SK-N-SH (cell line): ENCODE data around the gene PTPRS.

ENCODE experiments used
- CTCF ChIP-seq: fragments of 200-600 bp; sonication (generic); IDR thresholded peaks from 2 replicates; pipeline ENCODE4 v1.6.1; 2017; ENCODE audit warnings: antibody characterized with exemption, mild to moderate bottlenecking, moderate library complexity
- FOXM1 ChIP-seq: IDR thresholded peaks from 2 replicates; pipeline ENCODE4 v1.4.0; 2012; ENCODE audit warnings: low read depth, mild to moderate bottlenecking
- JUND ChIP-seq: IDR thresholded peaks from 2 replicates; pipeline ENCODE4 v1.4.0; 2012
- REST ChIP-seq: IDR thresholded peaks from 2 replicates; pipeline ENCODE4 v1.6.1; 2012; ENCODE audit warnings: mild to moderate bottlenecking, low read depth, low read length, moderate library complexity
- SMC3 ChIP-seq: IDR thresholded peaks from 2 replicates; pipeline ENCODE4 v1.6.1; 2012; ENCODE audit warnings: low read depth, low read length, improper control_type of control experiment
- USF1 ChIP-seq: IDR thresholded peaks from 2 replicates; pipeline ENCODE4 v1.4.0; 2012; ENCODE audit warnings: low read depth, borderline replicate concordance

- TF ChIP-seq FOXM1 (no peak), CTCF (no peak), REST (no peak), JUND (no peak), USF1 (no peak), SMC3 (no peak)
Observed at GRCh38 chr19:5324947-5325346, 15.7 kb downstream of the PTPRS start.
